Hepatocyte (in vitro differentiated cells): ENCODE measurements around the gene SMC6. TPM values are rescaled to one million over a fixed set of nuclear protein-coding genes. Genes with fewer than 3 reads are reported as not detected.
A peak's percentile ranks its signal among the peaks of the same experiment; 100 is the strongest.

Experiments
- DNase-seq: peaks from one replicate; pipeline ENCODE4 v3.0.0-alpha.2; 2016; ENCODE audit warnings: low spot score
- H2AFZ ChIP-seq: fragments of 200-600 bp; sonication (generic); 2 replicates; pipeline ENCODE4 v1.6.0; 2016; ENCODE audit warnings: antibody characterized with exemption, mild to moderate bottlenecking
- H3K27ac ChIP-seq: fragments of 200-600 bp; sonication (generic); 2 replicates; pipeline ENCODE4 v1.5.1; 2016; ENCODE audit warnings: mild to moderate bottlenecking
- H3K27me3 ChIP-seq: fragments of 200-600 bp; sonication (generic); 2 replicates; pipeline ENCODE4 v1.6.1; 2016
- H3K36me3 ChIP-seq: fragments of 200-600 bp; sonication (generic); replicated peaks from 2 replicates; pipeline ENCODE4 v1.5.1; 2016; ENCODE audit warnings: low read depth; ENCODE audit not compliant: insufficient read depth
- H3K4me1 ChIP-seq: fragments of 200-600 bp; sonication (generic); 2 replicates; pipeline ENCODE4 v1.5.1; 2016; ENCODE audit warnings: mild to moderate bottlenecking, moderate library complexity; ENCODE audit not compliant: insufficient read depth
- H3K4me2 ChIP-seq: fragments of 200-600 bp; sonication (generic); 2 replicates; pipeline ENCODE4 v1.6.0; 2016
- H3K4me3 ChIP-seq: fragments of 200-600 bp; sonication (generic); 2 replicates; pipeline ENCODE4 v1.5.1; 2016; ENCODE audit warnings: mild to moderate bottlenecking
- H3K79me2 ChIP-seq: fragments of 200-600 bp; sonication (generic); 2 replicates; pipeline ENCODE4 v1.6.0; 2017; ENCODE audit warnings: mild to moderate bottlenecking
- H3K9me2 ChIP-seq: fragments of 200-600 bp; sonication (generic); replicated peaks from 2 replicates; pipeline ENCODE4 v1.6.0; 2017; ENCODE audit warnings: mild to moderate bottlenecking; ENCODE audit not compliant: insufficient read depth
- H3K9me3 ChIP-seq: fragments of 200-600 bp; sonication (generic); 2 replicates; pipeline ENCODE4 v1.5.1; 2016; ENCODE audit warnings: low read depth, mild to moderate bottlenecking
- H4K20me1 ChIP-seq: fragments of 200-600 bp; sonication (generic); 2 replicates; pipeline ENCODE4 v1.6.0; 2016; ENCODE audit warnings: mild to moderate bottlenecking; ENCODE audit not compliant: insufficient read depth, poor library complexity, severe bottlenecking
- EZH2 ChIP-seq: fragments of 200-600 bp; sonication (generic); IDR thresholded peaks from 2 replicates; pipeline ENCODE4 v1.6.1; 2016; ENCODE audit warnings: antibody characterized with exemption, mild to moderate bottlenecking, borderline replicate concordance
- EZH2phosphoT487 ChIP-seq: fragments of 200-600 bp; sonication (generic); IDR thresholded peaks from one replicate; pipeline ENCODE4 v1.6.1; 2018; ENCODE audit warnings: antibody characterized with exemption, mild to moderate bottlenecking, low read depth, moderate library complexity; ENCODE audit not compliant: unreplicated experiment, severe bottlenecking
- WGBS: methylation state at CpG from one replicate; pipeline ENCODE4 v1.1.6; 2016; ENCODE audit warnings: low lambda C conversion rate; ENCODE audit errors: missing lambda C conversion rate; 5-methylcytosine and 5-hydroxymethylcytosine counted together
- polyA plus RNA-seq: library from polyadenylated mRNA; unstranded; fragments of >200 nt; fragmentation: Nextera tagmentation; extraction: Ambion mirVana; gene quantifications from 2 replicates; pipeline ENCODE4 v1.2.1, GENCODE V29; 2016
- total RNA-seq: library from RNA; depleted of rRNA; stranded (reverse); fragments of >200 nt; gene quantifications from 2 replicates; pipeline ENCODE4 v1.2.3, GENCODE V29; 2014
- TF ChIP-seq, protein P1 (sequence below): fragments of 200-600 bp; sonication (generic); IDR thresholded peaks from 2 replicates; pipeline ENCODE4 v1.5.1; 2016; ENCODE audit warnings: antibody characterized with exemption, mild to moderate bottlenecking; ENCODE audit not compliant: poor library complexity

SMC6 gene
- total and polyA plus RNA-seq, 2 experiments from 2014 or later = 8.9 to 13.4 TPM

DNA sequence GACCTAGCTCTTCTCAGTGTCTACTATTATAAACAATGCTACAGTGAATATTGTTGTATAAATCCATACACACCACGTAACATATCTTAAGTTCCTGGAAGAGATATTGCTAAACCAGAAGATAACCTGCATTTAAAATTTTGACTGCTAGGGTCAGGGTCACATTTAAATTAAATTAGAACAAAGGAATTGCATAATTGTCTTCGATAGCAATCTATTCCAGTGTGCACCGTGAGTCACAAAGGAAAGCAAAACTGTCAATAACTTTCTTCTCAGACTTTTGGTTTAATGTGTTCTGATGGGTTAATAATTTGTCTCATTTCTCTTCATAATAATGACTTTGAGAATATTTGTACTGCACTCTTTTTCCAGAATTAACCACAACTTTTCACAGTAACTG, 4.5 kb upstream of the SMC6 start:
- Histone ChIP-seq H2AFZ (no peak overlapping the region), H3K9me3 (no peaks in the 10 kb centered on the region), H3K27me3 (no peaks in the 10 kb centered on the region), H3K36me3 (no peaks in the 10 kb centered on the region), H4K20me1 (no peaks in the 10 kb centered on the region), H3K9me2 (no peaks in the 10 kb centered on the region), H3K4me3 (no peak overlapping the region), H3K27ac (no peak overlapping the region), H3K79me2 (peaks cover 50% of the 10 kb centered on the region), H3K4me2 (no peak overlapping the region), H3K4me1 (peaks cover 8% of the 10 kb centered on the region)
- DNase-seq = no peak
- no peak for TF ChIP-seq EZH2
- no peak for TF ChIP-seq EZH2phosphoT487
- TF ChIP-seq, protein P1, sequence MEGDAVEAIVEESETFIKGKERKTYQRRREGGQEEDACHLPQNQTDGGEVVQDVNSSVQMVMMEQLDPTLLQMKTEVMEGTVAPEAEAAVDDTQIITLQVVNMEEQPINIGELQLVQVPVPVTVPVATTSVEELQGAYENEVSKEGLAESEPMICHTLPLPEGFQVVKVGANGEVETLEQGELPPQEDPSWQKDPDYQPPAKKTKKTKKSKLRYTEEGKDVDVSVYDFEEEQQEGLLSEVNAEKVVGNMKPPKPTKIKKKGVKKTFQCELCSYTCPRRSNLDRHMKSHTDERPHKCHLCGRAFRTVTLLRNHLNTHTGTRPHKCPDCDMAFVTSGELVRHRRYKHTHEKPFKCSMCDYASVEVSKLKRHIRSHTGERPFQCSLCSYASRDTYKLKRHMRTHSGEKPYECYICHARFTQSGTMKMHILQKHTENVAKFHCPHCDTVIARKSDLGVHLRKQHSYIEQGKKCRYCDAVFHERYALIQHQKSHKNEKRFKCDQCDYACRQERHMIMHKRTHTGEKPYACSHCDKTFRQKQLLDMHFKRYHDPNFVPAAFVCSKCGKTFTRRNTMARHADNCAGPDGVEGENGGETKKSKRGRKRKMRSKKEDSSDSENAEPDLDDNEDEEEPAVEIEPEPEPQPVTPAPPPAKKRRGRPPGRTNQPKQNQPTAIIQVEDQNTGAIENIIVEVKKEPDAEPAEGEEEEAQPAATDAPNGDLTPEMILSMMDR = no peak
- WGBS = 90% methylated on average over 3 of the region's 3 CpGs

DNA sequence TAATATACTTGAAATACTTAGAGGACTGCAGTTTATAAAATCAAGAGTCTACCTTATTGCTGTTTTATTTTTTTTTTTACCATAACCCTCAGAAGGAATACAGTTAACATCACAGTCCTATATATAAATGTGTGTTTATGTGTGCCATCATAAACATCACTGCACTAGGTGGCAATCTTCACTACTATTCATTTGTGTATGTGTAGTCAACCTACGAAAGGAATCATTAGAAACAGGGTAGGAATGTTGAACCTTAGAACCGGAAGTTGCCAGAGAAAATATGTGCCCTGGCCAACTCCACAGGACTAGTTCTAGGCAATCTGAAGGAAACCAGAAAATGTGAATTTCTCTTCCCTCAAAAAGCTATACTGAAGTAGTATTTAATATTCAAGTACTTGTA, 3.7 kb upstream of the SMC6 start:
- TF ChIP-seq EZH2phosphoT487 (no peak), EZH2 (no peak)
- TF ChIP-seq, protein P1 = no peak
- Histone ChIP-seq H3K4me3 (no peak overlapping the region), H3K27ac (no peak overlapping the region), H3K36me3 (no peaks in the 10 kb centered on the region), H3K9me2 (no peaks in the 10 kb centered on the region), H4K20me1 (no peaks in the 10 kb centered on the region), H3K4me2 (no peak overlapping the region), H3K9me3 (no peaks in the 10 kb centered on the region), H3K4me1 (peaks cover 11% of the 10 kb centered on the region), H3K27me3 (no peaks in the 10 kb centered on the region), H3K79me2 (peaks cover 52% of the 10 kb centered on the region), H2AFZ (no peak overlapping the region)
- DNase-seq = peak; percentile 19
- 61% methylated on average over 2 of the region's 2 CpGs for WGBS

DNA sequence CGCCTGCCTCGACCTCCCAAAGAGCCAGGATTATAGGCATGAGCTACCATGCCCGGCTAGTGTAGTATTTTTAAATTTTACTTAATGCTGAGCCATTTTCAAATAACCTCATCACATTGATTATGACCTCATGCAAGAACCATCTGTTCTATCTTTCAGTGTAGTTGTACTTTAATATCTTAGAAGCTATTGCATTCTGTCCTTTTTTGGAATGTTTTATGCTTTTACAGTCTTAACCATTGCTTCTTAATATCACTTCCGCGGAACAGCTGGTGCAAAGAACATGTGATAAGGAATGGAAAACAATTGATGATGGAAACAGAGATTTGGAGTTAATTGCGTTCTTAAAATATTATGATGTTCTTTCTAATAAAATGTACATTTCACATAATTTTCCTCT, 3.1 kb upstream of the SMC6 start:
- Histone ChIP-seq H3K4me1 (peaks cover 15% of the 10 kb centered on the region), H3K27me3 (no peaks in the 10 kb centered on the region), H4K20me1 (no peaks in the 10 kb centered on the region), H3K79me2 (peaks cover 58% of the 10 kb centered on the region), H3K36me3 (no peaks in the 10 kb centered on the region), H3K27ac (no peak overlapping the region), H3K9me2 (no peaks in the 10 kb centered on the region), H2AFZ (no peak overlapping the region), H3K4me3 (no peak overlapping the region), H3K9me3 (no peaks in the 10 kb centered on the region), H3K4me2 (no peak overlapping the region)
- no peak for DNase-seq
- TF ChIP-seq, protein P1 = no peak
- TF ChIP-seq EZH2 (no peak), EZH2phosphoT487 (no peak)
- 92% methylated on average over 6 of the region's 6 CpGs for WGBS

DNA sequence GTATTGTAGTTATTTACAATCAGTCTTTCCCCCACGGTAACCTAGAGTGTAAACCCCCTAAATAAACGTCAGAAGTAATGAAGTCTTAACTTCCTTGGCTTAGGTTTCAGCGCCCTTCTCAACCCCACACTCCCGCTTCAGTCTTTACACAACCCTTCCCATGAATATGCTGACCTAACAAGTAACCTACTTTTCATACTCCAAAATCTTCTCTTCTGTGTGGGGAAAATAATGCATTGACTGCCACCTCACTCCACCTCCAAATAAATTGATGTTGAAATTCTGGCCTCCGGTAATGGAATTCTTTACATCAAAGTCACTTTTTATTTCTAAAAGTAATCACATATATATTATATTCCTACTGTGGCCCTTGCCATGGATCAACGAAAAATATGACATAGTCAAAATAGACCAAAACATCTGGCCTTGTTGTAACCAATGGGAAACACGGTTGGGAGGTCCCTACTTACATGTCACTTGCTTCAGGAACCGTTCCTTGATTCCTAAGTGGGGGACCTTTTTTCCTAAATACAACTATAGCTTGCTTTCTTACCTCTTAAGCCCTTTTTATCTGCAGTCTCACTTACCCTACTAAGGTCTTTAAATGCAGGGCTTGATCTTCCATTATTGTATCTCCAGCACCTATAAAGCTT, 1.3 kb upstream of the SMC6 start:
- no peak for DNase-seq
- no peaks in the 10 kb centered on the region for H3K36me3 ChIP-seq
- peak overlapping the region; percentile 92 for H3K4me2 ChIP-seq
- peak overlapping the region; percentile 100 for H3K27ac ChIP-seq
- no peaks in the 10 kb centered on the region for H3K27me3 ChIP-seq
- H4K20me1 ChIP-seq = no peaks in the 10 kb centered on the region
- no peak for TF ChIP-seq EZH2
- no peak for TF ChIP-seq EZH2phosphoT487
- TF ChIP-seq, protein P1 = no peak
- H3K9me2 ChIP-seq = no peaks in the 10 kb centered on the region
- peak overlapping the region; percentile 75 for H2AFZ ChIP-seq
- H3K4me1 ChIP-seq = peaks cover 15% of the 10 kb centered on the region
- H3K9me3 ChIP-seq = no peaks in the 10 kb centered on the region
- peak overlapping the region; percentile 74 for H3K4me3 ChIP-seq
- 13% methylated on average over 8 of the region's 8 CpGs for WGBS
- H3K79me2 ChIP-seq = peaks cover 75% of the 10 kb centered on the region
